Activated CD8-positive, alpha-beta memory T cell treated with anti-CD3 and anti-CD28 coated beads, Interleukin-2, amount 10 ng/mL, durations not matched to agents 7 days and 5 days (primary cell): ENCODE measurements around the gene FBXW2. TPM values are rescaled to one million over a fixed set of nuclear protein-coding genes. Genes with fewer than 3 reads are reported as not detected.

Experiments used
- ATAC-seq: fragments of 150-1000 bp; cut with Tn5 transposase; one replicate; pipeline ENCODE4 v1.10.0; 2021; ENCODE audit warnings: moderate library complexity
- CTCF ChIA-PET: fragments of 350-600 bp; sonication (Branson Sonifier 250); formaldehyde crosslinking; loops from one replicate; lab custom pipeline; 2021; ENCODE audit warnings: antibody characterized with exemption; lab: Charles Lee
- DNase-seq: peaks from one replicate; pipeline ENCODE4 v3.0.0-alpha.2; 2020
- H3K27ac Mint-ChIP-seq: one replicate; pipeline ENCODE4 v1.8.0; 2021; ENCODE audit warnings: mild to moderate bottlenecking, mixed read lengths
- H3K27me3 Mint-ChIP-seq: one replicate; pipeline ENCODE4 v1.8.0; 2021; ENCODE audit warnings: mixed read lengths
- H3K36me3 Mint-ChIP-seq: one replicate; pipeline ENCODE4 v1.8.0; 2021; ENCODE audit warnings: mild to moderate bottlenecking, mixed read lengths
- H3K4me1 Mint-ChIP-seq: one replicate; pipeline ENCODE4 v1.8.0; 2021; ENCODE audit warnings: mixed read lengths
- H3K4me3 Mint-ChIP-seq: one replicate; pipeline ENCODE4 v1.8.0; 2021; ENCODE audit warnings: mild to moderate bottlenecking, moderate library complexity, mixed read lengths
- H3K9me3 Mint-ChIP-seq: one replicate; pipeline ENCODE4 v1.8.0; 2022; ENCODE audit warnings: low read depth, mixed read lengths
- total RNA-seq, 2 experiments: library from RNA; stranded (reverse); gene quantifications; one replicate each; pipeline ENCODE4 v1.2.3, GENCODE V29; 2021

Gene FBXW2
- total RNA-seq, 2 experiments from 2014 or later, result 82.2 to 88.3 TPM

- H3K27me3 Mint-ChIP-seq, result no peaks in the 10 kb centered on the region
- no peak for ATAC-seq
- no peaks in the 10 kb centered on the region for H3K9me3 Mint-ChIP-seq
- no peak for DNase-seq
- peaks cover 34% of the 10 kb centered on the region for H3K4me1 Mint-ChIP-seq
- no peak overlapping the region for H3K27ac Mint-ChIP-seq
- H3K36me3 Mint-ChIP-seq, result no peaks in the 10 kb centered on the region
- CTCF ChIA-PET, result interaction anchor here (0.9 to 1.5 kb wide), 6 partner anchors 7 to 266 kb away, joined by 3 to 8 read pairs (median 3); no protein-coding TSS in a partner anchor
- H3K4me3 Mint-ChIP-seq, result peak overlapping the region; percentile 78
Measured at GRCh38 chr9:120715389-120715924, 77.8 kb downstream of the FBXW2 start.

GRCh38 chr9:120714846-120715388, 78.3 kb downstream of the FBXW2 start:
- Mint-ChIP-seq H3K4me1 (peaks cover 35% of the 10 kb centered on the region), H3K27me3 (no peaks in the 10 kb centered on the region), H3K27ac (peak overlapping the region; percentile 49), H3K36me3 (no peaks in the 10 kb centered on the region), H3K4me3 (peak overlapping the region; percentile 78), H3K9me3 (no peaks in the 10 kb centered on the region)
- CTCF ChIA-PET, result interaction anchor here (0.7 to 1.5 kb wide), 7 partner anchors 8 to 110 kb away, joined by 3 to 8 read pairs (median 3); no protein-coding TSS in a partner anchor
- ATAC-seq, result no peak
- no peak for DNase-seq

- CTCF ChIA-PET, result interaction anchor here (0.7 to 1.5 kb wide), 7 partner anchors 9 to 110 kb away, joined by 3 to 8 read pairs (median 3); no protein-coding TSS in a partner anchor
- Mint-ChIP-seq H3K9me3 (no peaks in the 10 kb centered on the region), H3K36me3 (no peaks in the 10 kb centered on the region), H3K27me3 (no peaks in the 10 kb centered on the region), H3K4me1 (peaks cover 37% of the 10 kb centered on the region), H3K27ac (peak within 1 kb of the TSS; percentile 82), H3K4me3 (peak within 1 kb of the TSS; percentile 80)
- peak; percentile 96 for ATAC-seq
- DNase-seq, result peak; percentile 98
Measured at GRCh38 chr9:120714088-120714845, 78.9 kb downstream of the FBXW2 start, which contains the start of gene MEGF9. MEGF9 (minus strand) TSS chr9:120714470; CDS start chr9:120714358, 112 bp downstream.

GRCh38 chr9:120713257-120714087, 79.7 kb downstream of the FBXW2 start:
- H3K4me1 Mint-ChIP-seq, result peaks cover 37% of the 10 kb centered on the region
- H3K9me3 Mint-ChIP-seq, result no peaks in the 10 kb centered on the region

GRCh38 chr9:120712539-120713031, 80.6 kb downstream of the FBXW2 start:
- no peaks in the 10 kb centered on the region for H3K36me3 Mint-ChIP-seq
- no peaks in the 10 kb centered on the region for H3K27me3 Mint-ChIP-seq
- H3K9me3 Mint-ChIP-seq, result no peaks in the 10 kb centered on the region
- no peak for ATAC-seq
- peak overlapping the region; percentile 80 for H3K4me3 Mint-ChIP-seq
- peak overlapping the region; percentile 55 for H3K27ac Mint-ChIP-seq
- peaks cover 36% of the 10 kb centered on the region for H3K4me1 Mint-ChIP-seq
- CTCF ChIA-PET, result interaction anchor here (0.9 to 1.8 kb wide), 3 partner anchors 18 to 269 kb away, joined by 3 to 5 read pairs (median 4); no protein-coding TSS in a partner anchor
- DNase-seq, result no peak

More at GRCh38 chr9:120713257-120714087, 79.7 kb downstream of the FBXW2 start:
- DNase-seq, result no peak
- CTCF ChIA-PET, result no interaction called here
- Mint-ChIP-seq H3K4me3 (peak overlapping the region; percentile 80), H3K27ac (peak overlapping the region; percentile 55), H3K36me3 (no peaks in the 10 kb centered on the region), H3K27me3 (no peaks in the 10 kb centered on the region)
- no peak for ATAC-seq

GRCh38 chr9:120711841-120712538, 81.2 kb downstream of the FBXW2 start:
- Mint-ChIP-seq H3K4me3 (peak overlapping the region; percentile 80), H3K27me3 (no peaks in the 10 kb centered on the region), H3K27ac (peak overlapping the region; percentile 55), H3K9me3 (no peaks in the 10 kb centered on the region), H3K4me1 (peaks cover 36% of the 10 kb centered on the region), H3K36me3 (no peaks in the 10 kb centered on the region)
- ATAC-seq, result no peak
- CTCF ChIA-PET, result interaction anchor here (0.9 to 1.8 kb wide), 6 partner anchors 19 to 501 kb away, joined by 3 to 5 read pairs (median 4); no protein-coding TSS in a partner anchor
- DNase-seq, result no peak

- peak overlapping the region; percentile 55 for H3K27ac Mint-ChIP-seq
- CTCF ChIA-PET, result interaction anchor here (1.1 to 1.8 kb wide), 4 partner anchors 19 to 502 kb away, joined by 3 to 5 read pairs (median 4); no protein-coding TSS in a partner anchor
- peaks cover 36% of the 10 kb centered on the region for H3K4me1 Mint-ChIP-seq
Measured at GRCh38 chr9:120711354-120711753, 81.9 kb downstream of the FBXW2 start.

GRCh38 chr9:120710110-120710981, 82.9 kb downstream of the FBXW2 start:
- no peaks in the 10 kb centered on the region for H3K27me3 Mint-ChIP-seq
- H3K9me3 Mint-ChIP-seq, result no peaks in the 10 kb centered on the region
- H3K4me3 Mint-ChIP-seq, result peak overlapping the region; percentile 73
- peak overlapping the region; percentile 72 for H3K27ac Mint-ChIP-seq
- CTCF ChIA-PET, result interaction anchor here (0.6 to 1.6 kb wide), 5 partner anchors 23 to 503 kb away, joined by 3 to 4 read pairs (median 3); no protein-coding TSS in a partner anchor
- H3K36me3 Mint-ChIP-seq, result no peaks in the 10 kb centered on the region
- DNase-seq (peak; percentile 59), ATAC-seq (no peak)
- peaks cover 36% of the 10 kb centered on the region for H3K4me1 Mint-ChIP-seq

More at GRCh38 chr9:120711354-120711753, 81.9 kb downstream of the FBXW2 start:
- DNase-seq (no peak), ATAC-seq (no peak)
- Mint-ChIP-seq H3K9me3 (no peaks in the 10 kb centered on the region), H3K4me3 (no peak overlapping the region), H3K27me3 (no peaks in the 10 kb centered on the region), H3K36me3 (no peaks in the 10 kb centered on the region)

- DNase-seq (no peak), ATAC-seq (no peak)
- Mint-ChIP-seq H3K27ac (no peak overlapping the region), H3K9me3 (no peaks in the 10 kb centered on the region), H3K27me3 (no peaks in the 10 kb centered on the region), H3K4me3 (no peak overlapping the region), H3K4me1 (peaks cover 31% of the 10 kb centered on the region), H3K36me3 (peaks cover 3% of the 10 kb centered on the region)
- CTCF ChIA-PET, result interaction anchor here (1.0 kb wide), 1 partner anchor 12 kb away, joined by 3 read pairs; no protein-coding TSS in a partner anchor
Measured at GRCh38 chr9:120708526-120709224, 84.5 kb downstream of the FBXW2 start.

GRCh38 chr9:120707170-120707569, 86.0 kb downstream of the FBXW2 start:
- CTCF ChIA-PET, result interaction anchor here (1.1 kb wide), 1 partner anchor 87 kb away, joined by 3 read pairs; no protein-coding TSS in a partner anchor
- peaks cover 19% of the 10 kb centered on the region for H3K4me1 Mint-ChIP-seq
- H3K9me3 Mint-ChIP-seq, result no peaks in the 10 kb centered on the region
- no peaks in the 10 kb centered on the region for H3K27me3 Mint-ChIP-seq
- no peak overlapping the region for H3K4me3 Mint-ChIP-seq
- peaks cover 4% of the 10 kb centered on the region for H3K36me3 Mint-ChIP-seq
- no peak for DNase-seq
- no peak for ATAC-seq
- H3K27ac Mint-ChIP-seq, result no peak overlapping the region
